Epithelial cell of proximal tubule (primary cell): ENCODE data around the gene TSC22D4. TPM values are rescaled to one million over a fixed set of nuclear protein-coding genes. Genes with fewer than 3 reads are reported as not detected.

ENCODE experiments used
- DNase-seq: peaks from one replicate; pipeline ENCODE4 v3.0.0-alpha.2; 2011; ENCODE audit warnings: low read depth
- H3K4me3 ChIP-seq: 2 replicates; pipeline ENCODE4 v1.5.1; 2011; ENCODE audit warnings: low read depth, mild to moderate bottlenecking, low read length
- CTCF ChIP-seq: conservative IDR thresholded peaks from 2 replicates; pipeline ENCODE4 v1.5.1; 2012; ENCODE audit warnings: low read depth, mild to moderate bottlenecking, low read length
- total RNA-seq: library from RNA; depleted of rRNA; stranded (reverse); fragments of >200 nt; gene quantifications from 2 replicates; pipeline ENCODE4 v1.2.3, GENCODE V29; 2015

TSC22D4 gene
- total RNA-seq, 1 donor from 2014 or later = 45.4 TPM

DNA sequence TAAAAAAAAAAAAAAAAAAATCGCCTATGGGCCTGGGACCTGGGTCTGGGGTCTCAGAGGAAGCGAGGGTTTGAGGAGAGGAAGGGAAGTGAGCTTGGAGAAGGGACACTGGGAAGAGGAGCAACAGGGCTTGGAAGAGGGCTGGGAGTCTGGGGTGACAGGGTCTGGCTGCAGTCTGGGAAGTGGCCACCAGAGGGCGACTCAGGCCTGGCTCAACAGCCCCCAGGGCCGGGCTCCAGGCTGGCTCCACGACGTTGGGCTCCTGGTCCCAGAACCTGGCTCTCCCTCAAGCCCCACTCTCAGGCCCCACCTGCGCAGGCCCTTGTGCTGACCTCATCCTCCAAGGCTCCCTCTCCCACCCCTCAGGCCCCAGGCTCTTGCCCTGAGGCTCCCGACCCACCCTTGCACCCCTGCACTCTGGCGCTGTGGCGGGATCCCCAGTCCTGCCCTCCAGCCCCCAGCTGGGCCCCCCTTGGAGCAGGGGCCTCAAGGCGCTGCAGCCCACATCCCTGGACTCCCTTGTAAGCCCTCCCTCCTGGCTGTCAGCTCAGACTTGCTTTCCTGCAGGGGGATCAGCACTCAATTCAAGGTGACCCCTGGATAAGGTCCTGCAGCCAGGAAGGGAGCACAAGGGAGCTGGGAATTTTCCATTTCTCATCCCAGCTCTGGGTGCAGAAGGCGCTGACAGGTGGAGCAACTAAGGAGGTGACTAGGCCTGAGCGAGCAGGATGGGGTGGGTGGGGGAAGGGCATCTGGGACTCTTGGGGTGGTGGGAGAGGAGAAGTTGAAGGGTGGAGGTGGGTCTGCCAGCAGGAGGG lies 9.6 kb downstream of the TSC22D4 start:
- no peak for DNase-seq
- no peak overlapping the region for H3K4me3 ChIP-seq
- peak; percentile 92 for TF ChIP-seq CTCF

DNA sequence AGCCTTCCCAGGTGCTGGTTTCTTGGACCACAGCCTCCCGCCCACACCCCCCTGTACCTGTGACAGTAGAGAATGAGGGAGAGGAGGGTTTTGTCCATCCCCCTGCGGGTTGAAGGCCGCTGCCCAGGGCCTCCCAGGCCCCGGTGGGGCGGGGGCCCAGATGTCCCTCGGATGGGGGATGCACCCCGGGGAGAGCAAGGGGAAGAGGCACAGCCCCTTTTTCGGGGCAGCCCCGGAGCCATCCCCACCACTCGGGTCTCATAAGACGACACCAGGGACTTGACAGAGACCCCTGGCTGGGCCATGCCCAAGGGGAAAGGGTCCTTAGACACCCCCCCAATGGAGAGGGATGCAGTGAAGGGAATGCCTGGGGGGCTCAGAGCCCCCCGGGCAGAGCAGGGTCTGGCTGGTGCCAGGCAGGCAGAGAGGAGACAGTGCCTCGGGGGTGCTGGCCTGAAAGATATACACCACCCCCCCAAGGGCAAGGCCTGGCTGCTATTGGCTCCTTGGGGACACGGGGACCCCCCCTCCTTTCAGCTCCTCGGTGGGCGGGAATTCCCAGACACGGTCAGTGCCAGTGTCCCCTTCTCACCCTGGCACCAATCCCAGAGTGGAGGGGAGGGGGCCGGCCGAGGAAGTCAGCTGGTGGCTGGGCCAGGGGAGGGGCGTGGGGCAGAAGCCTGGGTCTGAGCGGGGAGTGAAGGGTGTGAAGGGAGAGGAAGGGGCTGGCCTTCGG lies 11.2 kb downstream of the TSC22D4 start:
- H3K4me3 ChIP-seq = no peak overlapping the region
- no peak for DNase-seq
- TF ChIP-seq CTCF = no peak

DNA sequence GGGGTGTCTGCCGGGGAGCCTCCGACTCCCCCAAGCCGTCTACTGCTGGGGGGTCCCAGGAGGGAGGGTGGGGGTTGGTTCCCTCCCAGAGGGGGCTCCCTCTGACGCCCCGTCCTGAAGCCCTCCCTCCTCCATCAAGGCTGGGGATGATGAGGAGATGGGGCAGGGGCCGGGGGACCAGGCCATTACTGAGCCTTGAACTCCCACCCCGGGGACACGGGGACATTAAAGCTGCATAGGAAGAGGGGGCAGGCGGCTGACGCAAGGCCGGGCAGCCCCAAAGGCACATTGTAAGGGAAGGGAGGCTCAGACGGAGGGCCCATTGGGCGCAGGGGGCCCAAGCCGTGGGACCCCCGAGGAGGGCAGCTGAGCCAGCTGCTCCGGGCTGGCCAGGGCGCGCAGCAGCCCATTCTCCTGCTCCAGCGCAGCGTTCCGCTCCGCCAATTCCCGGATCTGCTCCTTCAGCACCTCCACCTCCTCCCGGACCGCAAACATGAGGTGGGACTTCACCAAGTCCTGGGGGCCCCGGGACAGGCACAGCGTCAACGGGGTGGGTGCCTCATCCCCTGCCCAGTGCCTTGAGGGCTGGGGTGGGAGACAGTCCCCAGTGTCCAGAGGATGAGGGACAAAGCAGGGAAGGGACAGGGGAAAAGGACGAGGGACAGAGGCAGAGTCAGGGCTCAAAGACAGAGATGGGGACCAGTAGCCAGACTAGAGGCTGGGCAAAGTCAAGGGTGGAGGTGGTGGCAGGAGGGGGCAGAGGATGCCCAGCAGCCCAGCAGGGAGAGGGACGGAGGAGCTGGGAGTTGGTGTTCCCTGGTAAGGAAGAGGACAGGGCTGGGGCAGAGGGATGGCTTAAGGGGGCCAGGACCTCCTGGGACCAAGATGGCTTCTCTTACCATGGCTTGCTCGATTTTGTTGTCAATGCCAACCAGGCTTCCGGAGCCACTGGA lies 12.1 kb downstream of the TSC22D4 start:
- no peak for DNase-seq
- TF ChIP-seq CTCF = no peak
- no peak overlapping the region for H3K4me3 ChIP-seq

GRCh38 chr7:100465702-100466311 lies 13.2 kb downstream of the TSC22D4 start:
- no peak overlapping the region for H3K4me3 ChIP-seq
- DNase-seq = no peak
- peak; percentile 63 for TF ChIP-seq CTCF

- H3K4me3 ChIP-seq = no peak overlapping the region
- TF ChIP-seq CTCF = no peak
- DNase-seq = no peak
Observed at GRCh38 chr7:100465299-100465698, 13.7 kb downstream of the TSC22D4 start.

GRCh38 chr7:100464791-100465190 lies 14.2 kb downstream of the TSC22D4 start:
- no peak for DNase-seq
- no peak for TF ChIP-seq CTCF

More at GRCh38 chr7:100464791-100465190, 14.2 kb downstream of the TSC22D4 start:
- no peak overlapping the region for H3K4me3 ChIP-seq
